Measurements from ENCODE around the gene HCFC1.

GRCh38 chrX:153956044-153956907 lies 15.3 kb downstream of the HCFC1 start:
- TF ChIP-seq CTCF (IDR thresholded peaks at IDR 0.05) (no peak), POLR2A (IDR thresholded peaks at IDR 0.05) (no peak)

Measured in lower leg skin (tissue), 3 donors.